ENCODE data around the gene NUP93. TPM values are rescaled to one million over a fixed set of nuclear protein-coding genes. Genes with fewer than 3 reads are reported as not detected.

NUP93 gene
- total and polyA plus RNA-seq, 7 donors: 13.8 to 35.8 (median 21.4) TPM

GRCh38 chr16:56874800-56875199 is 144.9 kb downstream of the NUP93 start:
- Histone ChIP-seq H3K36me3 (no peaks in the 10 kb centered on the region), H3K27me3 (no peaks in the 10 kb centered on the region), H3K9me3 (no peaks in the 10 kb centered on the region), H3K27ac (no peak overlapping the region), H3K4me1 (no peaks in the 10 kb centered on the region), H3K4me3 (no peak overlapping the region)
- 81 to 83% methylated on average over 11 of the region's 11 CpGs for WGBS, 2 donors
- intact Hi-C loops (cut with DNase I): no loop called here
- no peak for DNase-seq
- TF ChIP-seq POLR2AphosphoS5 (IDR thresholded peaks at IDR 0.05) (no peak), EP300 (IDR thresholded peaks at IDR 0.05) (no peak), POLR2A (IDR thresholded peaks at IDR 0.05) (no peak), CTCF (IDR thresholded peaks at IDR 0.05) (no peak)

DNA sequence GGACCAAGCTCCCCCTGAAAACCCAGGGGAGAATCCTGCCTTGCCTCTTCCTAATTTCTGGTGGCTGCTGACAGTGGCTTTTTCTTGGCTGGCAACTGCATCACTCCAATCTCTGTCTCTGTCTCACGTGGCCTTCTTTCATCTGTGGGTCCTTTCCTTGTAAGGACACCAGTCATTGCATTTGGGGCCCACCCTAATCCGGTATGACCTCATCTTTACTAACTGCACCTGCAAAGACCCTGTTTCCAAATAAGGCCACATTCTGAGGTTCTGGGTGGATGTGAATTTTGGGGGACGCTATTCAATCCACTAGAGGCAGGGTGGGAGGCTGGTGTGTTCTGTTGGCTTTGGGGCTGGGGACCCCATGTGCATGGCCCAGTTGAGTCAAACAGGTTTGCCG is 146.1 kb downstream of the NUP93 start:
- Histone ChIP-seq H3K36me3 (no peaks in the 10 kb centered on the region), H3K4me3 (no peak overlapping the region), H3K9me3 (no peaks in the 10 kb centered on the region), H3K4me1 (no peaks in the 10 kb centered on the region), H3K27me3 (no peaks in the 10 kb centered on the region), H3K27ac (no peak overlapping the region)
- no peak for DNase-seq
- WGBS, 2 donors: 82 to 90% methylated on average over 4 of the region's 4 CpGs
- TF ChIP-seq POLR2AphosphoS5 (IDR thresholded peaks at IDR 0.05) (no peak), EP300 (IDR thresholded peaks at IDR 0.05) (no peak), CTCF (IDR thresholded peaks at IDR 0.05) (no peak), POLR2A (IDR thresholded peaks at IDR 0.05) (no peak)
- intact Hi-C loops (cut with DNase I): no loop called here

DNA sequence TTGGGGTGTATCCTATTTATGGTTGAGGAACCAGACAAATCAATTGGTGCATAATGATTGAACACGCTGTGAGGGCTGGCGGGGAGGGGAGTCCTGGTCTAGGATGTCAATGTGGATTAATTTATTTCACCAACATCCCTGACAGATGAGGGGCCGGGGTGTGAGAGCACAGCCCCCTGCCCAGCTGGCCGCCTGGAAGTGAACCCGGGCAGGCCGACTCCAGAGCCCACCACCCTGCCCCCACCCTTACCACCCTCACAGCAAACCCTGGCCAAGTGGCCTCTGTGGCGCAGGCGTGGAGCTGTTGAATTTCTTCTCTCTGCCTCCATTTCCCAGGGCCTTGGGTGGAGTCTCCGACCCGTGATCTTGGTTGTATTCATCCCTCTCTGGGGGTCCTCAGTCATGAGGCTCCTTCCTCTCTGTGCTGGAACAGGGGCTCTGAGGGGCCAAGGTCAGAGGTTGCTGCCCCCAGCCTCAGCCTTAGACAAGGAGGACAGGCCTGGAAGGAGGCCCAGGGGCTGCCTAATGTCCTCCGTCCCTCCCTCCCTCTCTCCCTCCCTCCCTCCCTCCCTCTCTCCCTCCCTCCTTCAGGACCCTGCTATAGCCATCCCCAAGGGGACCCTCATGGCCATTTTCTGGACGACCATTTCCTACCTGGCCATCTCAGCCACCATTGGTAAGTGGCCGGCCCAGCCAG is 147.7 kb downstream of the NUP93 start:
- Histone ChIP-seq H3K9me3 (no peaks in the 10 kb centered on the region), H3K27ac (no peak overlapping the region), H3K27me3 (no peaks in the 10 kb centered on the region), H3K4me3 (no peak overlapping the region), H3K4me1 (no peaks in the 10 kb centered on the region), H3K36me3 (no peaks in the 10 kb centered on the region)
- WGBS, 2 donors: 90 to 93% methylated on average over 13 of the region's 13 CpGs
- TF ChIP-seq POLR2A (IDR thresholded peaks at IDR 0.05) (no peak), CTCF (IDR thresholded peaks at IDR 0.05) (no peak), POLR2AphosphoS5 (IDR thresholded peaks at IDR 0.05) (no peak), EP300 (IDR thresholded peaks at IDR 0.05) (no peak)
- intact Hi-C loops (cut with DNase I): no loop called here
- DNase-seq: no peak

GRCh38 chr16:56878282-56878854 is 148.4 kb downstream of the NUP93 start:
- intact Hi-C loops (cut with DNase I): no loop called here
- no peaks in the 10 kb centered on the region for H3K9me3 ChIP-seq
- H3K27ac ChIP-seq: no peak overlapping the region

More at GRCh38 chr16:56878282-56878854, 148.4 kb downstream of the NUP93 start:
- H3K4me3 ChIP-seq: no peak overlapping the region
- WGBS, 2 donors: 85 to 91% methylated on average over 8 of the region's 8 CpGs
- TF ChIP-seq POLR2AphosphoS5 (IDR thresholded peaks at IDR 0.05): no peak
- no peak for TF ChIP-seq POLR2A (IDR thresholded peaks at IDR 0.05)
- TF ChIP-seq CTCF (IDR thresholded peaks at IDR 0.05): no peak
- TF ChIP-seq EP300 (IDR thresholded peaks at IDR 0.05): no peak
- no peaks in the 10 kb centered on the region for H3K27me3 ChIP-seq
- no peak for DNase-seq
- no peaks in the 10 kb centered on the region for H3K4me1 ChIP-seq
- no peaks in the 10 kb centered on the region for H3K36me3 ChIP-seq
